Sigmoid colon (tissue), 3 donors: Measurements from ENCODE around the gene CEP170.
"Not testable (repeated sequence)": the region's sequence is repeated elsewhere in the genome, so short reads cannot be mapped to it uniquely, and the experiment has no call there.

Experiments used
- POLR2A ChIP-seq, 2 donors: fragments of 450-650 bp; IDR thresholded peaks; one replicate each; pipeline ENCODE4 v1.6.1; 2016; ENCODE audit warnings: antibody characterized with exemption in 2 of 2, mild to moderate bottlenecking in 2 of 2, moderate library complexity in 2 of 2
- TF ChIP-seq, protein P1 (sequence below), 4 experiments: fragments of 450-650 bp in 3 of 4; fragments of 200-600 bp in 1 of 4; IDR thresholded peaks; one replicate each; pipeline ENCODE4 v1.5.1; 2016 to 2019; ENCODE audit warnings: antibody characterized with exemption in 4 of 4, mild to moderate bottlenecking in 3 of 4, moderate library complexity in 2 of 4

DNA sequence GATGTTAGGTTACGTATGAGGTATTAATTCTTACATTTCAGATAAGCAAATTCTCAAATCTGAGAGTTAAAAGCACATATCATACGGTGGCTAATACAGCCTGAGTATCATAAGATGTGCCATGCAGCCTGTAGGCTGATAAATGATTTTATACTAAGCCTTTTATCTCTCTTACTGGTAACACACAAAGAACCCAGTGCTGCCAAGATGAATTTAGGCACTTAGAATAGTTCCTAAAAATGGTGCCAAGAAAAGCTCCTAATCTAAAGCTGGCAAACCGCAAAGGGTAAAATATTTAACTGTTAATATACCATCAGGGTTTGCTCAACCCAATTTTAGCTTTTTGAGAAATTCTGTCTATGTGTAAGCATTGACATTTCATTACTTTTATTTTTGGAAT lies 43.1 kb downstream of the CEP170 start:
- TF ChIP-seq, protein P1, sequence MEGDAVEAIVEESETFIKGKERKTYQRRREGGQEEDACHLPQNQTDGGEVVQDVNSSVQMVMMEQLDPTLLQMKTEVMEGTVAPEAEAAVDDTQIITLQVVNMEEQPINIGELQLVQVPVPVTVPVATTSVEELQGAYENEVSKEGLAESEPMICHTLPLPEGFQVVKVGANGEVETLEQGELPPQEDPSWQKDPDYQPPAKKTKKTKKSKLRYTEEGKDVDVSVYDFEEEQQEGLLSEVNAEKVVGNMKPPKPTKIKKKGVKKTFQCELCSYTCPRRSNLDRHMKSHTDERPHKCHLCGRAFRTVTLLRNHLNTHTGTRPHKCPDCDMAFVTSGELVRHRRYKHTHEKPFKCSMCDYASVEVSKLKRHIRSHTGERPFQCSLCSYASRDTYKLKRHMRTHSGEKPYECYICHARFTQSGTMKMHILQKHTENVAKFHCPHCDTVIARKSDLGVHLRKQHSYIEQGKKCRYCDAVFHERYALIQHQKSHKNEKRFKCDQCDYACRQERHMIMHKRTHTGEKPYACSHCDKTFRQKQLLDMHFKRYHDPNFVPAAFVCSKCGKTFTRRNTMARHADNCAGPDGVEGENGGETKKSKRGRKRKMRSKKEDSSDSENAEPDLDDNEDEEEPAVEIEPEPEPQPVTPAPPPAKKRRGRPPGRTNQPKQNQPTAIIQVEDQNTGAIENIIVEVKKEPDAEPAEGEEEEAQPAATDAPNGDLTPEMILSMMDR (IDR thresholded peaks at IDR 0.05): not testable (repeated sequence)
- not testable (repeated sequence) for TF ChIP-seq POLR2A (IDR thresholded peaks at IDR 0.05)
